KMS-11 (cell line): ENCODE data around the gene CCDC85B.

ENCODE experiments used
- H2AFZ ChIP-seq: fragments of 200-600 bp; sonication (generic); 2 replicates; pipeline ENCODE4 v1.6.1; 2016; ENCODE audit warnings: antibody characterized with exemption, mixed run types, low read depth
- H3K27ac ChIP-seq: fragments of 200-600 bp; sonication (generic); 2 replicates; pipeline ENCODE4 v1.6.1; 2016; ENCODE audit warnings: mild to moderate bottlenecking, mixed run types
- H3K27me3 ChIP-seq: fragments of 200-600 bp; sonication (generic); 2 replicates; pipeline ENCODE4 v1.6.1; 2017; ENCODE audit warnings: mild to moderate bottlenecking, low read depth, mixed run types, moderate library complexity; ENCODE audit not compliant: insufficient read depth
- H3K36me3 ChIP-seq: fragments of 200-600 bp; sonication (generic); 2 replicates; pipeline ENCODE4 v1.6.1; 2017; ENCODE audit warnings: mild to moderate bottlenecking, mixed run types; ENCODE audit not compliant: insufficient read depth
- H3K4me1 ChIP-seq: fragments of 200-600 bp; sonication (generic); 2 replicates; pipeline ENCODE4 v1.6.1; 2016; ENCODE audit warnings: mild to moderate bottlenecking, low read depth, mixed run types; ENCODE audit not compliant: poor library complexity, severe bottlenecking
- H3K4me2 ChIP-seq: fragments of 200-600 bp; sonication (generic); 2 replicates; pipeline ENCODE4 v1.7.0; 2016; ENCODE audit warnings: mild to moderate bottlenecking, mixed run types
- H3K4me3 ChIP-seq: fragments of 200-600 bp; sonication (generic); IDR thresholded peaks from 2 replicates; pipeline ENCODE4 v1.6.1; 2017; ENCODE audit warnings: low read depth, low read length, mixed read lengths; ENCODE audit not compliant: insufficient read depth
- H3K79me2 ChIP-seq: fragments of 200-600 bp; sonication (generic); 2 replicates; pipeline ENCODE4 v1.6.1; 2016; ENCODE audit warnings: low read depth, mixed run types; ENCODE audit not compliant: insufficient read depth
- H3K9ac ChIP-seq: fragments of 200-600 bp; sonication (generic); 2 replicates; pipeline ENCODE4 v1.6.1; 2016; ENCODE audit warnings: mild to moderate bottlenecking, mixed run types
- H4K20me1 ChIP-seq: fragments of 200-600 bp; sonication (generic); 2 replicates; pipeline ENCODE4 v1.6.1; 2016; ENCODE audit warnings: mild to moderate bottlenecking, mixed run types; ENCODE audit not compliant: insufficient read depth
- CTCF ChIP-seq: fragments of 200-600 bp; sonication (generic); conservative IDR thresholded peaks from 2 replicates; pipeline ENCODE4 v1.6.1; 2017; ENCODE audit warnings: low read depth, mild to moderate bottlenecking, antibody characterized with exemption, low read length, moderate library complexity, mixed read lengths

CCDC85B gene

GRCh38 chr11:65854161-65854592, 36.3 kb upstream of the CCDC85B start:
- H3K4me1 ChIP-seq: peaks cover 20% of the 10 kb centered on the region
- H4K20me1 ChIP-seq: peaks cover 10% of the 10 kb centered on the region
- H3K27me3 ChIP-seq: no peaks in the 10 kb centered on the region
- H3K27ac ChIP-seq: no peak overlapping the region
- no peak overlapping the region for H3K4me3 ChIP-seq
- H3K9ac ChIP-seq: no peak overlapping the region
- H3K4me2 ChIP-seq: no peak overlapping the region
- H3K79me2 ChIP-seq: peaks cover 35% of the 10 kb centered on the region
- H3K36me3 ChIP-seq: peaks cover 13% of the 10 kb centered on the region; the same call in 1 of the 2 replicates
- no peak for TF ChIP-seq CTCF
- H2AFZ ChIP-seq: no peak overlapping the region

- no peak overlapping the region for H3K4me3 ChIP-seq
- H3K27ac ChIP-seq: no peak overlapping the region
- H3K4me1 ChIP-seq: peaks cover 20% of the 10 kb centered on the region
- H3K4me2 ChIP-seq: no peak overlapping the region; the same call in 1 of the 2 replicates
- peaks cover 35% of the 10 kb centered on the region for H3K79me2 ChIP-seq
- H3K27me3 ChIP-seq: no peaks in the 10 kb centered on the region
- peaks cover 13% of the 10 kb centered on the region; the same call in 1 of the 2 replicates for H3K36me3 ChIP-seq
- TF ChIP-seq CTCF: no peak
- H4K20me1 ChIP-seq: peaks cover 10% of the 10 kb centered on the region
- H2AFZ ChIP-seq: no peak overlapping the region
- H3K9ac ChIP-seq: no peak overlapping the region
Measured at GRCh38 chr11:65854852-65855837, 35.3 kb upstream of the CCDC85B start.

GRCh38 chr11:65855927-65856363, 34.5 kb upstream of the CCDC85B start:
- H4K20me1 ChIP-seq: peaks cover 10% of the 10 kb centered on the region
- H2AFZ ChIP-seq: no peak overlapping the region
- peaks cover 38% of the 10 kb centered on the region for H3K79me2 ChIP-seq
- H3K36me3 ChIP-seq: peaks cover 13% of the 10 kb centered on the region; the same call in 1 of the 2 replicates
- peaks cover 20% of the 10 kb centered on the region for H3K4me1 ChIP-seq
- H3K27ac ChIP-seq: no peak overlapping the region
- H3K9ac ChIP-seq: no peak overlapping the region
- no peak overlapping the region for H3K4me3 ChIP-seq
- H3K27me3 ChIP-seq: no peaks in the 10 kb centered on the region
- TF ChIP-seq CTCF: no peak
- peak overlapping the region; percentile 98 for H3K4me2 ChIP-seq

GRCh38 chr11:65856689-65857499, 33.6 kb upstream of the CCDC85B start:
- H3K4me3 ChIP-seq: no peak overlapping the region
- no peaks in the 10 kb centered on the region for H3K27me3 ChIP-seq
- H3K4me1 ChIP-seq: peaks cover 24% of the 10 kb centered on the region
- H3K36me3 ChIP-seq: peaks cover 13% of the 10 kb centered on the region; the same call in 1 of the 2 replicates
- H3K9ac ChIP-seq: peak overlapping the region; percentile 69
- peaks cover 10% of the 10 kb centered on the region for H4K20me1 ChIP-seq
- H3K4me2 ChIP-seq: peak overlapping the region; percentile 98
- TF ChIP-seq CTCF: no peak
- H3K27ac ChIP-seq: peak overlapping the region; percentile 65
- no peak overlapping the region for H2AFZ ChIP-seq
- H3K79me2 ChIP-seq: peaks cover 48% of the 10 kb centered on the region
